DOHH2 (cell line): ENCODE results near the gene DRD1.

Experiments used
- H3F3A ChIP-seq: fragments of 200-600 bp; sonication (generic), shearing (Covaris generic); 2 replicates; pipeline ENCODE4 v1.6.0; 2016; ENCODE audit warnings: antibody characterized with exemption, mild to moderate bottlenecking; ENCODE audit not compliant: control insufficient read depth, insufficient read depth
- H3K27ac ChIP-seq: fragments of 200-600 bp; sonication (generic); 2 replicates; pipeline ENCODE4 v1.5.1; 2014; ENCODE audit warnings: low read depth, mild to moderate bottlenecking, low read length, moderate library complexity
- H3K27me3 ChIP-seq: fragments of 200-600 bp; sonication (generic); 2 replicates; pipeline ENCODE4 v1.6.1; 2014; ENCODE audit warnings: mild to moderate bottlenecking, low read length, mixed read lengths; ENCODE audit not compliant: control insufficient read depth
- H3K36me3 ChIP-seq: fragments of 200-600 bp; sonication (generic); 2 replicates; pipeline ENCODE4 v1.6.1; 2014; ENCODE audit warnings: mild to moderate bottlenecking, low read length, moderate library complexity, mixed read lengths; ENCODE audit not compliant: control insufficient read depth
- H3K4me1 ChIP-seq: fragments of 200-600 bp; sonication (generic); 2 replicates; pipeline ENCODE4 v1.6.1; 2014; ENCODE audit warnings: mild to moderate bottlenecking, low read length, mixed read lengths; ENCODE audit not compliant: control insufficient read depth
- H3K4me2 ChIP-seq: fragments of 200-600 bp; sonication (generic); 2 replicates; pipeline ENCODE4 v1.6.0; 2014; ENCODE audit warnings: mild to moderate bottlenecking, low read length, moderate library complexity
- H3K4me3 ChIP-seq: fragments of 200-600 bp; sonication (generic); 2 replicates; pipeline ENCODE4 v1.5.1; 2014; ENCODE audit warnings: mild to moderate bottlenecking, low read length, mixed read lengths
- H3K79me2 ChIP-seq: fragments of 200-600 bp; sonication (generic); 2 replicates; pipeline ENCODE4 v1.6.1; 2014; ENCODE audit warnings: mild to moderate bottlenecking, low read length, mixed read lengths; ENCODE audit not compliant: control insufficient read depth
- H3K9me2 ChIP-seq: fragments of 200-600 bp; sonication (generic); replicated peaks from 2 replicates; pipeline ENCODE4 v1.6.1; 2014; ENCODE audit warnings: mild to moderate bottlenecking, low read length, mixed read lengths; ENCODE audit not compliant: control insufficient read depth
- H3K9me3 ChIP-seq: fragments of 200-600 bp; sonication (generic); 2 replicates; pipeline ENCODE4 v1.6.1; 2014; ENCODE audit warnings: antibody characterized with exemption, low read length, mixed read lengths; ENCODE audit not compliant: control insufficient read depth, insufficient read depth
- H4K20me1 ChIP-seq: fragments of 200-600 bp; sonication (generic); 2 replicates; pipeline ENCODE4 v1.6.0; 2014; ENCODE audit warnings: low read depth, mild to moderate bottlenecking, antibody characterized with exemption, low read length, moderate library complexity; ENCODE audit not compliant: control insufficient read depth, insufficient read depth
- CTCF ChIP-seq: fragments of 200-600 bp; sonication (generic); IDR thresholded peaks from one replicate; pipeline ENCODE4 v1.5.1; 2014; ENCODE audit warnings: antibody characterized with exemption, mild to moderate bottlenecking, low read depth, low read length; ENCODE audit not compliant: poor library complexity, severe bottlenecking
- EZH2phosphoT487 ChIP-seq: fragments of 200-600 bp; sonication (generic); IDR thresholded peaks from 2 replicates; pipeline ENCODE4 v1.6.1; 2017; ENCODE audit warnings: borderline replicate concordance, mild to moderate bottlenecking, antibody characterized with exemption, low read length, moderate library complexity, mixed read lengths

The DRD1 gene

GRCh38 chr5:175471628-175472027 is 27.6 kb upstream of the DRD1 start:
- no peaks in the 10 kb centered on the region for H3K79me2 ChIP-seq
- TF ChIP-seq EZH2phosphoT487 (no peak), CTCF (no peak)
- H3K9me2 ChIP-seq: no peaks in the 10 kb centered on the region
- no peaks in the 10 kb centered on the region for H3K36me3 ChIP-seq
- no peaks in the 10 kb centered on the region for H3K4me1 ChIP-seq
- H3K4me2 ChIP-seq: no peak overlapping the region
- no peaks in the 10 kb centered on the region for H4K20me1 ChIP-seq
- H3F3A ChIP-seq: no peaks in the 10 kb centered on the region
- H3K27ac ChIP-seq: no peak overlapping the region
- H3K4me3 ChIP-seq: no peak overlapping the region
- H3K9me3 ChIP-seq: no peaks in the 10 kb centered on the region
- H3K27me3 ChIP-seq: peaks cover 28% of the 10 kb centered on the region

GRCh38 chr5:175471196-175471595 is 27.2 kb upstream of the DRD1 start:
- TF ChIP-seq EZH2phosphoT487 (no peak), CTCF (no peak)

DNA sequence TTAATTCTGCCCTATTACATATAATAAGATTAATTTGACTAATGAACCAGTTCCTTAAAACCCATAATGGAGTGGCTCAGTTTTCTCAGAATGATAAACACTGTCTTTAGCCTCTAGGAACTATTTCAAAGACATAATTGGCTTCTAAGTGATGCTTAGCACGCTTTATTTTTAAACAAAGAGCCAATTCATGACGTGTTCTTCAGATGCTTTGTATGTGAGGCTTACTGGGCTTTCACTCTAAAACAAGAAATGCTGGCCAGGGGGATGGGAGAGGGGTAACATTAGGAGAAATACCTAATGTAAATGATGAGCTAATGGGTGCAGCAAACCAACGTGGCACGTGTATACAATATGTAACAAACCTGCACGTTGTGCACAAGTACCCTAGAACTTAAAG is 26.8 kb upstream of the DRD1 start:
- Histone ChIP-seq H3K27ac (no peak overlapping the region), H3K4me2 (no peak overlapping the region), H3K36me3 (no peaks in the 10 kb centered on the region), H3K9me3 (no peaks in the 10 kb centered on the region), H3K4me1 (no peaks in the 10 kb centered on the region), H4K20me1 (no peaks in the 10 kb centered on the region), H3F3A (no peaks in the 10 kb centered on the region), H3K27me3 (peaks cover 26% of the 10 kb centered on the region), H3K79me2 (no peaks in the 10 kb centered on the region), H3K9me2 (no peaks in the 10 kb centered on the region), H3K4me3 (no peak overlapping the region)
- TF ChIP-seq EZH2phosphoT487 (no peak), CTCF (no peak)

More at GRCh38 chr5:175471196-175471595, 27.2 kb upstream of the DRD1 start:
- Histone ChIP-seq H3K9me2 (no peaks in the 10 kb centered on the region), H3K4me1 (no peaks in the 10 kb centered on the region), H3K4me3 (no peak overlapping the region), H3K36me3 (no peaks in the 10 kb centered on the region), H3K27ac (no peak overlapping the region), H4K20me1 (no peaks in the 10 kb centered on the region), H3K79me2 (no peaks in the 10 kb centered on the region), H3K27me3 (peaks cover 25% of the 10 kb centered on the region), H3F3A (no peaks in the 10 kb centered on the region), H3K4me2 (no peak overlapping the region), H3K9me3 (no peaks in the 10 kb centered on the region)

DNA sequence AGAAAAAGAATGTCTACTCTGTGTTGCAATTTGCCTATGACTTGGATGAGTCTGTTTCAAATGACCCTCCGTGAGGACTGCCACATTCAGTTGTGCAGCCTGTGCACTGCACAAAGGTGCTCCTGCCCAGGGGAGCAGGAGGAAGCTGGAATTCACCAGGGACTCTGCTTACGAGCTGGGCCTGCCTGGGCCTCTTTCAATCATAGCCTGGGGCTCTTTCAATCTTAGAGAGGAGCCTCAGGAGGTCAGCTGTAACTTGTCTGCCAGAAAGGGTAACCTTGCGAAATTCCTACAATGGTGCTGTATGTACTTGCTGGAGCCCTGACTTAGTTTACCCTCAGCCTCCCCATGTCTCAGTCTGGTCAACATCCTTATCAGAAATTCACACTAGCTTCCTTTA is 25.9 kb upstream of the DRD1 start:
- H3F3A ChIP-seq: no peaks in the 10 kb centered on the region
- H3K4me1 ChIP-seq: peaks cover under 1% of the 10 kb centered on the region; the same call in 1 of the 2 replicates
- TF ChIP-seq CTCF: no peak
- TF ChIP-seq EZH2phosphoT487: no peak
- H4K20me1 ChIP-seq: no peaks in the 10 kb centered on the region
- no peaks in the 10 kb centered on the region for H3K79me2 ChIP-seq
- no peaks in the 10 kb centered on the region for H3K9me2 ChIP-seq
- no peaks in the 10 kb centered on the region for H3K36me3 ChIP-seq
- H3K4me3 ChIP-seq: no peak overlapping the region
- H3K27ac ChIP-seq: no peak overlapping the region
- peaks cover 17% of the 10 kb centered on the region for H3K27me3 ChIP-seq
- H3K4me2 ChIP-seq: no peak overlapping the region
- no peaks in the 10 kb centered on the region for H3K9me3 ChIP-seq
